C4-2B (cell line): ENCODE results near the gene PTPRN.

Source experiments
- ZFX ChIP-seq: fragments of 450-650 bp; IDR thresholded peaks from 2 replicates; pipeline ENCODE4 v1.6.1; 2017
- TF ChIP-seq, protein P1 (sequence below): fragments of 450-650 bp; conservative IDR thresholded peaks from 2 replicates; pipeline ENCODE4 v1.5.1; 2017; ENCODE audit warnings: mild to moderate bottlenecking

DNA sequence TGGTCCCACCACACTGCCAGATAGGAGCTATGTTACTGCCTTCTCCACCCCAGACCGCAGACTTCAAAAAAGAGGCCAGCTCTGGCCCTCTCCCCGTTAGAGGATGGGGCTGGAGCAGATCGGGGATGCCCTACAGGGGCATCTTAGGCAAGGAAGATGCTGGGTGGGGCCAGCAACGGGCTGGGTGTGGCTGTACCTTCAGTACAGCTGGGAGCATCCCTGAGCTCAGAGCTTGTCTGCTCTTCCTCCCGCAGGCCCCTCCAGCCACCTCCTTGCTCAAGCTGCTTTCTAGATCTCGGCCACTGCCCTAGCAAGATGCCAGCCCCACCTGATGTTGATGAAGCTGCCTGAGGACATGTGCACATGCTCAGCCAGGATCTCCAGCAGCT lies 9.8 kb downstream of the PTPRN start:
- TF ChIP-seq, protein P1, sequence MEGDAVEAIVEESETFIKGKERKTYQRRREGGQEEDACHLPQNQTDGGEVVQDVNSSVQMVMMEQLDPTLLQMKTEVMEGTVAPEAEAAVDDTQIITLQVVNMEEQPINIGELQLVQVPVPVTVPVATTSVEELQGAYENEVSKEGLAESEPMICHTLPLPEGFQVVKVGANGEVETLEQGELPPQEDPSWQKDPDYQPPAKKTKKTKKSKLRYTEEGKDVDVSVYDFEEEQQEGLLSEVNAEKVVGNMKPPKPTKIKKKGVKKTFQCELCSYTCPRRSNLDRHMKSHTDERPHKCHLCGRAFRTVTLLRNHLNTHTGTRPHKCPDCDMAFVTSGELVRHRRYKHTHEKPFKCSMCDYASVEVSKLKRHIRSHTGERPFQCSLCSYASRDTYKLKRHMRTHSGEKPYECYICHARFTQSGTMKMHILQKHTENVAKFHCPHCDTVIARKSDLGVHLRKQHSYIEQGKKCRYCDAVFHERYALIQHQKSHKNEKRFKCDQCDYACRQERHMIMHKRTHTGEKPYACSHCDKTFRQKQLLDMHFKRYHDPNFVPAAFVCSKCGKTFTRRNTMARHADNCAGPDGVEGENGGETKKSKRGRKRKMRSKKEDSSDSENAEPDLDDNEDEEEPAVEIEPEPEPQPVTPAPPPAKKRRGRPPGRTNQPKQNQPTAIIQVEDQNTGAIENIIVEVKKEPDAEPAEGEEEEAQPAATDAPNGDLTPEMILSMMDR, result no peak
- no peak for TF ChIP-seq ZFX
